Measurements from ENCODE around the gene TEC. TPM values are rescaled to one million over a fixed set of nuclear protein-coding genes. Genes with fewer than 3 reads are reported as not detected.

TEC gene
- total and polyA plus RNA-seq, 12 donors, result 1.4 to 8.0 (median 4.7) TPM

DNA sequence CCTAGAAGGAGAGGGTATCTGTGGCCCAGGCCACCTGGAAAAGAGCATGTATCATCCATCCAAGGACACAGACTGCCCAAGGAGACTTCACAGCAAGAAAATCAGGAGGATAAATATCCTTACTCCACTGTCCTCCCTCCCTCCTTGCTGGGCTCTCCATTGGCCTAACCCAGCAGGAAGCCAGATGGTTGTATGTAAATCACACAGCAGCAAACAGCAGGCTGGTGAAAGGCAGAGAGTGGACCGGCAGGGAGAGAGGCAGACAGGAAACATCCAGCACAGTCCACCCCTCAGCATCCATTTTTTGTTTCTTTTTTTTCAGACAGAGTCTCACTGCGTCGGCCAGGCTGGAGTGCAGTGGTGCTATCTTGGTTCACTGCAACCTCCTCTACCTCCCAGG, 153.1 kb downstream of the TEC start:
- intact Hi-C loops (cut with DNase I), result no loop called here
- Histone ChIP-seq H3K27me3 (no peaks in the 10 kb centered on the region), H3K4me1 (replicated peaks in 1 of 2) (no peaks in the 10 kb centered on the region), H3K27ac (no peak overlapping the region), H3K4me3 (no peak overlapping the region), H3K9me3 (replicated peaks in 1 of 3) (no peaks in the 10 kb centered on the region), H3K36me3 (replicated peaks in 1 of 2) (no peaks in the 10 kb centered on the region)
- no peak for DNase-seq
- 67 to 79% (median 74%) methylated on average over 3 of the region's 3 CpGs for WGBS, 4 donors
- no peak for TF ChIP-seq POLR2A (IDR thresholded peaks at IDR 0.05)
- TF ChIP-seq, protein P1, sequence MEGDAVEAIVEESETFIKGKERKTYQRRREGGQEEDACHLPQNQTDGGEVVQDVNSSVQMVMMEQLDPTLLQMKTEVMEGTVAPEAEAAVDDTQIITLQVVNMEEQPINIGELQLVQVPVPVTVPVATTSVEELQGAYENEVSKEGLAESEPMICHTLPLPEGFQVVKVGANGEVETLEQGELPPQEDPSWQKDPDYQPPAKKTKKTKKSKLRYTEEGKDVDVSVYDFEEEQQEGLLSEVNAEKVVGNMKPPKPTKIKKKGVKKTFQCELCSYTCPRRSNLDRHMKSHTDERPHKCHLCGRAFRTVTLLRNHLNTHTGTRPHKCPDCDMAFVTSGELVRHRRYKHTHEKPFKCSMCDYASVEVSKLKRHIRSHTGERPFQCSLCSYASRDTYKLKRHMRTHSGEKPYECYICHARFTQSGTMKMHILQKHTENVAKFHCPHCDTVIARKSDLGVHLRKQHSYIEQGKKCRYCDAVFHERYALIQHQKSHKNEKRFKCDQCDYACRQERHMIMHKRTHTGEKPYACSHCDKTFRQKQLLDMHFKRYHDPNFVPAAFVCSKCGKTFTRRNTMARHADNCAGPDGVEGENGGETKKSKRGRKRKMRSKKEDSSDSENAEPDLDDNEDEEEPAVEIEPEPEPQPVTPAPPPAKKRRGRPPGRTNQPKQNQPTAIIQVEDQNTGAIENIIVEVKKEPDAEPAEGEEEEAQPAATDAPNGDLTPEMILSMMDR (IDR thresholded peaks at IDR 0.05), result no peak

- DNase-seq, result no peak
- H3K4me1 ChIP-seq (replicated peaks in 1 of 2), result no peaks in the 10 kb centered on the region
- no peak overlapping the region for H3K27ac ChIP-seq
- no peaks in the 10 kb centered on the region for H3K9me3 ChIP-seq (replicated peaks in 1 of 3)
- TF ChIP-seq, protein P1 (IDR thresholded peaks at IDR 0.05), result no peak
- TF ChIP-seq POLR2A (IDR thresholded peaks at IDR 0.05), result no peak
- intact Hi-C loops (cut with DNase I), result no loop called here
- no peak overlapping the region for H3K4me3 ChIP-seq
- 81 to 87% (median 84%) methylated on average over 6 of the region's 6 CpGs for WGBS, 4 donors
- no peaks in the 10 kb centered on the region for H3K36me3 ChIP-seq (replicated peaks in 1 of 2)
- no peaks in the 10 kb centered on the region for H3K27me3 ChIP-seq
Observed at GRCh38 chr4:48114412-48114811, 155.2 kb downstream of the TEC start.

DNA sequence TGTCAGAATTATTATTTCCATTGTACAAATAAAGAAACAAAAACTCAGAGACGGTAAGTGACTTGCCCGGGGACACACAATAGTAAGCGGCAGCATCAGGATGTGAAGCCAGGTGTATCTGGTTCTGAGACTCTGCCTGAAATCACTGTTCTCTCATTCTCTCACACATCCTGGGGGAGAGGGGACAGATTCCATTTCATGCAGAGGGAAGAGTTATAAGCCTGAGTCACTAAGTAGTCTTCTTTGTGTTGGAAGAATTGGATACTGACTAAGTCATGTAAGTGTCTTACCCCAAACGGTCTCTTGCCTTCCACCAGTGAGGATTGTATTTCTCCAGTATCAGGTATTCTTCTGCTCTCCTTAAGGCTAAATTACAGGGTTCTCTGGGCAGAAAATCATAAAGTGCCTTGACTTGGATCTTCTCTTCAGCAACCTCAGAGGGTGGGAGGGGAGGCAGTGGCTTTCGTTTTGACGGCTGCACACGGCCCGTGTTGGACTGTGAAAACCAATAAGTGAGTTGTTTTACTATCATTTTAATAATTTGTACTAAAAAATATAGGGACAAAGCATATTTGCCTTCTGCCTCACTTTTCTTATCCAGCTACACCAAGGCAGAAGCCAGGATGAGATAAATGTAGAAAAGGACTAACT, 157.5 kb downstream of the TEC start:
- no peaks in the 10 kb centered on the region for H3K4me1 ChIP-seq (replicated peaks in 1 of 2)
- no peak overlapping the region for H3K27ac ChIP-seq
- 88 to 94% (median 88%) methylated on average over 8 of the region's 8 CpGs for WGBS, 4 donors
- intact Hi-C loops (cut with DNase I), result no loop called here
- no peaks in the 10 kb centered on the region for H3K27me3 ChIP-seq
- no peak overlapping the region for H3K4me3 ChIP-seq
- no peak for DNase-seq
- H3K36me3 ChIP-seq (replicated peaks in 1 of 2), result no peaks in the 10 kb centered on the region
- no peaks in the 10 kb centered on the region for H3K9me3 ChIP-seq (replicated peaks in 1 of 3)
- TF ChIP-seq, protein P1 (IDR thresholded peaks at IDR 0.05), result no peak
- TF ChIP-seq POLR2A (IDR thresholded peaks at IDR 0.05), result no peak

- TF ChIP-seq POLR2A (IDR thresholded peaks at IDR 0.05), result no peak
- TF ChIP-seq, protein P1 (IDR thresholded peaks at IDR 0.05), result no peak
Observed at GRCh38 chr4:48110452-48110978, 159.1 kb downstream of the TEC start.

More at GRCh38 chr4:48110452-48110978, 159.1 kb downstream of the TEC start:
- 65 to 90% (median 76%) methylated on average over 1 of the region's 1 CpG for WGBS, 4 donors
- DNase-seq, result no peak
- Histone ChIP-seq H3K9me3 (replicated peaks in 1 of 3) (no peaks in the 10 kb centered on the region), H3K27ac (no peak overlapping the region), H3K36me3 (replicated peaks in 1 of 2) (no peaks in the 10 kb centered on the region), H3K4me3 (no peak overlapping the region), H3K27me3 (no peaks in the 10 kb centered on the region), H3K4me1 (replicated peaks in 1 of 2) (no peaks in the 10 kb centered on the region)
- intact Hi-C loops (cut with DNase I), result no loop called here
